Measurements from ENCODE around the gene AR.
"Not testable (repeated sequence)": the region's sequence is repeated elsewhere in the genome, so short reads cannot be mapped to it uniquely, and the experiment has no call there.

The AR gene

DNA sequence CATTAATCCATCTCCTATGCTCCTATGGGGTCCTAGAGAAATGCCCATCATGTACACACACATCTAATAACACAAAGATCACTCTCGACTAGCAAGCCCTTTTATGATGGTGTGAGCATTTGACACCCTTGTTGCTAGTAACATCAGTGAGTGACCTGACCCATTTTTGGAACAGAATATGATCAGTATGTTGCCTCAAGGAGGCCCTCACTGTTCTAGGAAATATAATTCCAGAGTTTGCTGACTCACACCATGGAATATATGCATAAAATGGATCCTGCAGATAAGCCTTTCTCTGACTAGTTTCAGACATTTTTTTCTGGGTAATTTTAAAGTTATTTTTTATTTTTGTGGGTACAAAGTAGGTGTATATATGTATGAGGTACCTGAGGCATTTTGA lies 121.8 kb downstream of the AR start:
- Histone ChIP-seq H3K4me1 (no peaks in the 10 kb centered on the region), H3K4me3 (no peak overlapping the region), H3K27me3 (no peaks in the 10 kb centered on the region), H3K36me3 (peaks cover 0 to 8% (median 0%) of the 10 kb centered on the region in 3 donors), H3K9me3 (peaks cover 0 to 27% (median 11%) of the 10 kb centered on the region in 3 donors), H3K27ac (no peak overlapping the region)
- TF ChIP-seq CTCF (IDR thresholded peaks at IDR 0.05): no peak
- intact Hi-C loops (cut with DNase I; ENCODE audit: low total_unique reads): no loop called here
- no peak for DNase-seq

GRCh38 chrX:67670717-67671116 lies 126.9 kb downstream of the AR start:
- DNase-seq; H3K9me3 ChIP-seq; H3K27me3 ChIP-seq; H3K27ac ChIP-seq; H3K36me3 ChIP-seq; H3K4me1 ChIP-seq; H3K4me3 ChIP-seq; intact Hi-C loops (cut with DNase I; ENCODE audit: low total_unique reads): not testable (repeated sequence)

GRCh38 chrX:67673741-67674274 lies 130.0 kb downstream of the AR start:
- no peak for TF ChIP-seq CTCF (IDR thresholded peaks at IDR 0.05)
- no peak for DNase-seq
- Histone ChIP-seq H3K4me3 (no peak overlapping the region), H3K27me3 (no peaks in the 10 kb centered on the region), H3K4me1 (no peaks in the 10 kb centered on the region), H3K9me3 (no peaks in the 10 kb centered on the region), H3K27ac (no peak overlapping the region), H3K36me3 (no peaks in the 10 kb centered on the region)
- intact Hi-C loops (cut with DNase I; ENCODE audit: low total_unique reads): no loop called here

GRCh38 chrX:67674741-67675140 lies 130.9 kb downstream of the AR start:
- Histone ChIP-seq H3K4me1 (no peaks in the 10 kb centered on the region), H3K27ac (no peak overlapping the region), H3K27me3 (no peaks in the 10 kb centered on the region), H3K9me3 (no peaks in the 10 kb centered on the region), H3K36me3 (no peaks in the 10 kb centered on the region), H3K4me3 (no peak overlapping the region)
- intact Hi-C loops (cut with DNase I; ENCODE audit: low total_unique reads): no loop called here
- no peak for DNase-seq
- no peak for TF ChIP-seq CTCF (IDR thresholded peaks at IDR 0.05)

- H3K27ac ChIP-seq: no peak overlapping the region
- peaks cover 0 to 5% (median 4%) of the 10 kb centered on the region in 3 donors for H3K36me3 ChIP-seq
- no peaks in the 10 kb centered on the region for H3K27me3 ChIP-seq
- H3K4me3 ChIP-seq: no peak overlapping the region
- H3K4me1 ChIP-seq: no peaks in the 10 kb centered on the region
- intact Hi-C loops (cut with DNase I; ENCODE audit: low total_unique reads): no loop called here
- TF ChIP-seq CTCF (IDR thresholded peaks at IDR 0.05): no peak
- H3K9me3 ChIP-seq: peaks cover 0 to 12% (median 7%) of the 10 kb centered on the region in 3 donors
- DNase-seq: no peak
Observed at GRCh38 chrX:67684136-67684535, 140.3 kb downstream of the AR start.

DNA sequence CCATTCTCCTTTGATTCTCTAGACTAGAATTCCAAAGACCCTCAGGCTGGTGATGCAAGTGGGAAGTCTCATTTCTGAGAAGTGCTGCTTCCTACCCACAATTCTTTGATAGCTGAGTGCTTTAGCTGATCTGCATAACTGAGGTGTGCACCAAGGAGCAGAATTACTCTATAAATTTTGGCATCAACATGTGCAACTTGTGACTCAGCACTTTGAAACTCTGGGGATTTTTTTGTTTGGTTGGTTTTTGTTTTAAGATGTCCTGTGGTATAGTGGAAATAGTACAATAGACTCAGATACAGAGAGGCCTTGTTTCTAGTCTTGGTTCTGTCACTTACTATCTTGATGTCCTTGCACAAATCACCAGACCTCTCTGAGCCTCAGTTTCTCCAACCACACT lies 148.4 kb downstream of the AR start:
- no peak for TF ChIP-seq CTCF (IDR thresholded peaks at IDR 0.05)
- intact Hi-C loops (cut with DNase I; ENCODE audit: low total_unique reads): no loop called here
- Histone ChIP-seq H3K4me1 (peaks cover 0 to 10% (median 0%) of the 10 kb centered on the region in 4 donors), H3K4me3 (no peak overlapping the region), H3K27ac (no peak overlapping the region), H3K9me3 (no peaks in the 10 kb centered on the region), H3K36me3 (no peaks in the 10 kb centered on the region), H3K27me3 (no peaks in the 10 kb centered on the region)
- no peak for DNase-seq

All from tibial artery (tissue), 4 donors.